Natural killer cell (primary cell): ENCODE data around the gene TPO. TPM values are rescaled to one million over a fixed set of nuclear protein-coding genes. Genes with fewer than 3 reads are reported as not detected.

Experiments
- ATAC-seq, 3 donors: fragments of 150-1000 bp in 2 of 3; fragments of 200-7000 bp in 1 of 3; cut with Tn5 transposase; 1 replicate in 1 of 3; 2 replicates in 2 of 3; pipeline ENCODE4 v1.10.0; 2021; ENCODE audit warnings: mild to moderate bottlenecking in 2 of 3, moderate library complexity in 2 of 3
- DNase-seq, 2 donors: peaks; one replicate each; pipeline versions ENCODE4 v3.0.0 to v3.0.0-alpha.2; 2013 to 2021; ENCODE audit warnings: mixed read lengths in 1 of 2
- H3K27ac ChIP-seq: one replicate; pipeline ENCODE4 v1.5.1; 2013; ENCODE audit warnings: mild to moderate bottlenecking, low read length
- H3K27me3 ChIP-seq: one replicate; pipeline ENCODE4 v1.6.1; 2013; ENCODE audit warnings: low read length; ENCODE audit not compliant: control insufficient read depth, insufficient read depth
- H3K36me3 ChIP-seq: one replicate; pipeline ENCODE4 v1.6.1; 2013; ENCODE audit warnings: low read length; ENCODE audit not compliant: control insufficient read depth, insufficient read depth
- H3K4me1 ChIP-seq: one replicate; pipeline ENCODE4 v1.6.1; 2013; ENCODE audit warnings: low read length; ENCODE audit not compliant: control insufficient read depth, insufficient read depth
- H3K4me3 ChIP-seq: one replicate; pipeline ENCODE4 v1.5.1; 2013; ENCODE audit warnings: low read length
- H3K9me3 ChIP-seq: one replicate; pipeline ENCODE4 v1.6.1; 2013; ENCODE audit warnings: low read length; ENCODE audit not compliant: control insufficient read depth, insufficient read depth
- H3K27ac Mint-ChIP-seq, 2 donors: one replicate each; pipeline ENCODE4 v1.8.0; 2022; ENCODE audit warnings: mild to moderate bottlenecking in 2 of 2, mixed read lengths in 2 of 2, moderate library complexity in 1 of 2
- H3K27me3 Mint-ChIP-seq, 2 donors: one replicate each; pipeline ENCODE4 v1.8.0; 2022; ENCODE audit warnings: low read depth in 2 of 2, mixed read lengths in 2 of 2
- H3K36me3 Mint-ChIP-seq: one replicate; pipeline ENCODE4 v1.8.0; 2022; ENCODE audit warnings: mixed read lengths
- H3K4me1 Mint-ChIP-seq, 2 donors: one replicate each; pipeline ENCODE4 v1.8.0; 2022; ENCODE audit warnings: mixed read lengths in 2 of 2
- H3K4me3 Mint-ChIP-seq: one replicate; pipeline ENCODE4 v1.8.0; 2022; ENCODE audit warnings: mild to moderate bottlenecking, moderate library complexity, mixed read lengths
- H3K9me3 Mint-ChIP-seq, 2 donors: one replicate each; pipeline ENCODE4 v1.8.0; 2022; ENCODE audit warnings: mixed read lengths in 2 of 2
- CTCF ChIP-seq: fragments of 200-600 bp; IDR thresholded peaks from one replicate; pipeline ENCODE4 v1.8.0; 2022; ENCODE audit warnings: antibody characterized with exemption
- WGBS: methylation state at CpG from one replicate; pipeline ENCODE4 v1.1.7; 2013; ENCODE audit warnings: missing lambda C conversion rate; ENCODE audit not compliant: insufficient coverage; 5-methylcytosine and 5-hydroxymethylcytosine counted together
- intact Hi-C: fragments of 100-400 bp; cut with micrococcal nuclease; formaldehyde crosslinking; loops from one replicate; pipeline ENCODE4 v1.14.2; 2022
- total RNA-seq, 4 donors: library from RNA; stranded (reverse); fragments of 120-200 nt in 1 of 4; gene quantifications; one replicate each; pipeline versions ENCODE4 v1.2.3 to v1.2.4, GENCODE V29; 2013 to 2022

Gene TPO
- total RNA-seq, 3 donors from 2014 or later (not counting 1 experiment from before 2014, with no cell fraction given), result not detected

- Mint-ChIP-seq H3K4me1 (no peaks in the 10 kb centered on the region), H3K27me3 (no peaks in the 10 kb centered on the region), H3K4me3 (no peak overlapping the region), H3K9me3 (no peaks in the 10 kb centered on the region), H3K27ac (no peak overlapping the region), H3K36me3 (no peaks in the 10 kb centered on the region)
- no peak for TF ChIP-seq CTCF
- Histone ChIP-seq H3K27ac (no peak overlapping the region), H3K36me3 (no peaks in the 10 kb centered on the region), H3K4me3 (no peak overlapping the region), H3K4me1 (no peaks in the 10 kb centered on the region), H3K9me3 (no peaks in the 10 kb centered on the region), H3K27me3 (no peaks in the 10 kb centered on the region)
- intact Hi-C loops, result no loop called here
- DNase-seq, result no peak
- ATAC-seq, result peak in 1 of 3 donors; percentile 22
- 83% methylated on average over 6 of the region's 6 CpGs for WGBS
These were observed 18.7 kb downstream of the TPO start for GRCh38 chr2:1431886-1432400.

- Mint-ChIP-seq H3K4me1 (no peaks in the 10 kb centered on the region), H3K36me3 (no peaks in the 10 kb centered on the region), H3K27ac (no peak overlapping the region), H3K4me3 (no peak overlapping the region), H3K27me3 (no peaks in the 10 kb centered on the region), H3K9me3 (no peaks in the 10 kb centered on the region)
- no peaks in the 10 kb centered on the region for H3K4me1 ChIP-seq
- H3K27me3 ChIP-seq, result no peaks in the 10 kb centered on the region
- no peaks in the 10 kb centered on the region for H3K36me3 ChIP-seq
- intact Hi-C loops, result no loop called here
- no peak for ATAC-seq
- no peak for DNase-seq
- WGBS, result 83% methylated on average over 2 of the region's 2 CpGs
- no peak overlapping the region for H3K27ac ChIP-seq
- no peak overlapping the region for H3K4me3 ChIP-seq
- H3K9me3 ChIP-seq, result no peaks in the 10 kb centered on the region
- TF ChIP-seq CTCF, result no peak
These were observed 19.5 kb downstream of the TPO start for GRCh38 chr2:1432726-1433125.

GRCh38 chr2:1436369-1436768 lies 23.1 kb downstream of the TPO start:
- H3K4me3 Mint-ChIP-seq, result no peak overlapping the region
- Histone ChIP-seq H3K27ac (no peak overlapping the region), H3K4me3 (no peak overlapping the region), H3K9me3 (no peaks in the 10 kb centered on the region), H3K27me3 (no peaks in the 10 kb centered on the region), H3K36me3 (no peaks in the 10 kb centered on the region), H3K4me1 (no peaks in the 10 kb centered on the region)
- WGBS, result 92% methylated on average over 9 of the region's 9 CpGs
- no peaks in the 10 kb centered on the region for H3K27me3 Mint-ChIP-seq
- H3K27ac Mint-ChIP-seq, result no peak overlapping the region
- no peaks in the 10 kb centered on the region for H3K4me1 Mint-ChIP-seq
- H3K9me3 Mint-ChIP-seq, result no peaks in the 10 kb centered on the region
- ATAC-seq (no peak), DNase-seq (no peak)
- intact Hi-C loops, result no loop called here
- no peak for TF ChIP-seq CTCF
- H3K36me3 Mint-ChIP-seq, result no peaks in the 10 kb centered on the region

- no peaks in the 10 kb centered on the region for H3K27me3 ChIP-seq
- TF ChIP-seq CTCF, result no peak
- no peaks in the 10 kb centered on the region for H3K4me1 ChIP-seq
- no peaks in the 10 kb centered on the region for H3K36me3 Mint-ChIP-seq
- no peaks in the 10 kb centered on the region for H3K36me3 ChIP-seq
- H3K9me3 Mint-ChIP-seq, result no peaks in the 10 kb centered on the region
- H3K27ac ChIP-seq, result no peak overlapping the region
- no peak overlapping the region for H3K4me3 Mint-ChIP-seq
- DNase-seq (no peak), ATAC-seq (no peak)
- H3K27ac Mint-ChIP-seq, result no peak overlapping the region
- 81% methylated on average over 11 of the region's 11 CpGs for WGBS
- intact Hi-C loops, result no loop called here
- H3K4me1 Mint-ChIP-seq, result no peaks in the 10 kb centered on the region
- H3K4me3 ChIP-seq, result no peak overlapping the region
- no peaks in the 10 kb centered on the region for H3K9me3 ChIP-seq
- no peaks in the 10 kb centered on the region for H3K27me3 Mint-ChIP-seq
These were observed 23.8 kb downstream of the TPO start for GRCh38 chr2:1437101-1437500.
